H1 (cell line): ENCODE data around the gene PRR23E. TPM values are rescaled to one million over a fixed set of nuclear protein-coding genes. Genes with fewer than 3 reads are reported as not detected.

Source experiments
- BACH1 ChIP-seq: IDR thresholded peaks from 2 replicates; pipeline ENCODE4 v1.6.1; 2012; ENCODE audit warnings: low read length, improper control_type of control experiment
- CEBPB ChIP-seq: IDR thresholded peaks from 2 replicates; pipeline ENCODE4 v1.6.1; 2012; ENCODE audit warnings: low read depth, low read length
- CHD7 ChIP-seq: fragments of 300-600 bp; sonication (generic); IDR thresholded peaks from 2 replicates; pipeline ENCODE4 v1.7.1; 2012; ENCODE audit warnings: low read length, moderate library complexity, mild to moderate bottlenecking, inconsistent platforms; ENCODE audit not compliant: insufficient replicate concordance
- HDAC2 ChIP-seq, 2 experiments: fragments of 300-600 bp in 1 of 2; sonication (generic) in 1 of 2; IDR thresholded peaks; 2 replicates each; pipeline ENCODE4 v1.6.1; 2011 to 2012; ENCODE audit warnings: low read depth in 2 of 2, low read length in 2 of 2, mild to moderate bottlenecking in 2 of 2, moderate library complexity in 2 of 2, borderline replicate concordance in 1 of 2, inconsistent platforms in 1 of 2
- JUND ChIP-seq: IDR thresholded peaks from 2 replicates; pipeline ENCODE4 v1.6.1; 2011; ENCODE audit warnings: mild to moderate bottlenecking, improper control_type of control experiment, low read length
- TAF7 ChIP-seq: optimal IDR thresholded peaks from 2 replicates; pipeline ENCODE3; 2011; ENCODE audit warnings: low read depth, mild to moderate bottlenecking, inconsistent platforms, low read length, moderate library complexity, borderline replicate concordance
- TBP ChIP-seq: IDR thresholded peaks from 2 replicates; pipeline ENCODE4 v1.6.1; 2011; ENCODE audit warnings: low read depth, low read length, improper control_type of control experiment
- TCF12 ChIP-seq: IDR thresholded peaks from 2 replicates; pipeline ENCODE4 v1.6.1; 2011; ENCODE audit warnings: low read depth, mild to moderate bottlenecking, low read length
- polyA plus RNA-seq, 7 experiments: library from polyadenylated mRNA; depleted of rRNA in 3 of 7; stranded (reverse) in 5 of 7; unstranded in 2 of 7; fragments of >200 nt in 5 of 7; fragments of 200-250 nt in 2 of 7; gene quantifications; 1 replicate in 5 of 7; 2 replicates in 1 of 7; 4 replicates in 1 of 7; pipeline versions ENCODE4 v1.2.1 to v1.2.3, GENCODE V29; 2011 to 2013; ENCODE audit warnings: missing spikeins in 2 of 7, mixed read lengths in 2 of 7
- total RNA-seq: library from RNA; stranded (reverse); fragmentation: NEBNext Ultra II Directional; extraction: Animal tissue kit (Norgen Biotek cat#: 25700); gene quantifications from 2 replicates; pipeline ENCODE4 v1.2.1, GENCODE V29; 2021

PRR23E gene
- total and polyA plus RNA-seq, 2 of the 8 experiments (the other 6 are each of a cell fraction or from before 2014, with no cell fraction given): not detected

DNA sequence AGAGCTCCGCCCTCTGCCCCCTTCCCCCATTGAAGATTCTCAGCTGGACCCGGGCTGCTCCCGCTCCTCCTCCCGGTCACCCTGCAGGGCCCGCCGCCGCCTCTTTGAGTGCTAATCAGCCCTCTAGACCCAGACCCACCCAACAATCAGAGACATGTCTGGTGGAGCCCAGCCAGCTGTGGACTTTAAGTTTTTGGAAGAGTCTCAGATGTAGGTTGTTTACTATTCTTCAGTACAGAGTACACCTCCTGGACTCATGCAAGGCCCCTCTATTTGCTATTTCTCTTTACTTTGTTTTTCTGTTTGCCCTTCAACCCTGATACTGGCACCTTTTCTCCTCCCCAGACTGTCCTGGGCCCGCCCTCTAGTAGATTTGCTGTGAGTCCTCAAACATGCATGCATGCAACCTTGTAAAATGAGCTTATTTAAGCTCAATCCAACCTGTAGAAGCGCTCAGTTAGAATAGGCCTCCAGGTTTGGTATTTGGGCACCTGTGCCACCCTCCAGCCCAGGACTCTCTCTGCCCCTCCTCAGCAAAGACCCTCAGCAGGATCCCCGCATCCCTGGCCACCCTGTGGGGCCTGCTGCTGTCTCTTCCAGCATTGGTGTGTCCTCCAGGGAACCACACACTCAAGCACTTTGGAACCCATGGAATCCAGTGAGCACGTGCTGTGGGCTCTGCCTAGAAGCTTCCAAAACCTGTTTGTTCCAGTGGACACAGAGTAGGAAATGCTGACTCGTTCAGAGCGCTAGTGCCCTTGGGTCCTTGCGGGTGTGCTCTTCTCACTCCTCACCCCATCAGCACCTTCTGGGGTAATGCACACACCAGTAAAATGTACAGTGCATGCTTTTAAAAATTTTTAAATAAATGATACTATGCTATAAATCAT, 4.6 kb downstream of the PRR23E start (continued):
- TF ChIP-seq CHD7 (no peak), TCF12 (no peak), HDAC2 (IDR thresholded peaks at IDR 0.05; ENCODE audit: borderline replicate concordance in 1 of 2, low read depth in 2 of 2, low read length in 2 of 2) (no peak), TBP (no peak), BACH1 (no peak), TAF7 (no peak), CEBPB (no peak), JUND (no peak)
